Measurements from ENCODE around the gene BRIP1. TPM values are rescaled to one million over a fixed set of nuclear protein-coding genes. Genes with fewer than 3 reads are reported as not detected.
A peak's percentile ranks its signal among the peaks of the same experiment; 100 is the strongest.

The BRIP1 gene
- total RNA-seq, 1 experiment from 2014 or later, result 20.2 TPM

- Histone ChIP-seq H2BK120ac (ENCODE audit: low read depth, low read length, poor library complexity, severe bottlenecking) (no peak overlapping the region), H3K23me2 (ENCODE audit: insufficient read length, low read depth, low read length, poor library complexity, severe bottlenecking) (no peaks in the 10 kb centered on the region), H4K5ac (ENCODE audit: insufficient read length, low read depth, low read length) (no peak overlapping the region), H4K20me1 (ENCODE audit: control insufficient read depth, insufficient read depth, insufficient read length) (no peaks in the 10 kb centered on the region), H2BK12ac (ENCODE audit: insufficient read length, low read depth, low read length) (no peak overlapping the region), H3K79me1 (ENCODE audit: insufficient read depth, low read depth, low read length, poor library complexity, severe bottlenecking) (no peaks in the 10 kb centered on the region), H2BK20ac (ENCODE audit: low read depth, low read length, poor library complexity, severe bottlenecking) (no peak overlapping the region), H3K18ac (ENCODE audit: insufficient read length, low read depth, low read length) (no peak overlapping the region), H3K9me3 (ENCODE audit: control insufficient read depth, low read depth, low read length) (no peaks in the 10 kb centered on the region), H3K79me2 (ENCODE audit: insufficient read depth, low read length) (no peaks in the 10 kb centered on the region), H3T11ph (ENCODE audit: low read length) (no peak overlapping the region), H3K56ac (ENCODE audit: insufficient read length, low read depth, low read length) (no peak overlapping the region), H2AFZ (ENCODE audit: low read length) (no peak overlapping the region), H4K8ac (replicated peaks; ENCODE audit: insufficient read length, low read depth, low read length) (no peak overlapping the region), H3K4me1 (ENCODE audit: insufficient read depth, low read length) (no peaks in the 10 kb centered on the region), H3K27me3 (ENCODE audit: insufficient read depth, low read length) (no peaks in the 10 kb centered on the region), H4K91ac (ENCODE audit: insufficient read length, low read depth, low read length) (no peak overlapping the region), H3K23ac (ENCODE audit: insufficient read length, low read depth, low read length) (no peak overlapping the region), H3K9ac (ENCODE audit: extremely low read depth, insufficient read length, low read length) (no peak overlapping the region), H3K14ac (ENCODE audit: insufficient read depth, low read length) (no peak overlapping the region), H3K4ac (ENCODE audit: low read depth, low read length) (no peak overlapping the region), H2BK5ac (ENCODE audit: insufficient read length, low read length) (no peak overlapping the region), H3K27ac (ENCODE audit: insufficient read length, low read depth, low read length) (no peak overlapping the region), H2BK15ac (ENCODE audit: low read depth, low read length) (no peak overlapping the region), H2AK5ac (ENCODE audit: insufficient read length, low read length) (no peak overlapping the region), H3K4me2 (ENCODE audit: insufficient read depth, insufficient read length, low read length) (no peak overlapping the region)
- Mint-ChIP-seq H3K9me3 (peaks cover 8 to 13% of the 10 kb centered on the region in 2 experiments; a peak in 3 of 5 replicates), H3K36me3 (ENCODE audit: insufficient read depth in 1 of 3, low read depth in 3 of 3) (peaks cover 21 to 37% (median 24%) of the 10 kb centered on the region in 3 experiments), H3K4me3 (no peak overlapping the region), H3K27ac (peak overlapping the region in 2 of 3 experiments; percentile 7 to 48; a peak in 2 of 7 replicates), H3K4me1 (peaks cover 0 to 2% of the 10 kb centered on the region in 2 experiments; a peak in 1 of 4 replicates), H3K27me3 (ENCODE audit: low read depth) (no peaks in the 10 kb centered on the region)
- no peak for DNase-seq
- TF ChIP-seq CTCF (conservative IDR thresholded peaks at IDR 0.05), result no peak
- no CpG with 5 or more reads among the region's 3 CpGs for WGBS (ENCODE audit: extremely low coverage, insufficient read length, low lambda C conversion rate)
These were observed 30.9 kb downstream of the BRIP1 start for GRCh38 chr17:61832463-61832862.
